NCI-H128 (cell line): ENCODE data around the gene RIC3.

ENCODE experiments used
- DNase-seq: peaks from one replicate; lab custom pipeline; 2025; ENCODE audit not compliant: unreplicated experiment; lab: John Stamatoyannopoulos, UW

The RIC3 gene, protein sequence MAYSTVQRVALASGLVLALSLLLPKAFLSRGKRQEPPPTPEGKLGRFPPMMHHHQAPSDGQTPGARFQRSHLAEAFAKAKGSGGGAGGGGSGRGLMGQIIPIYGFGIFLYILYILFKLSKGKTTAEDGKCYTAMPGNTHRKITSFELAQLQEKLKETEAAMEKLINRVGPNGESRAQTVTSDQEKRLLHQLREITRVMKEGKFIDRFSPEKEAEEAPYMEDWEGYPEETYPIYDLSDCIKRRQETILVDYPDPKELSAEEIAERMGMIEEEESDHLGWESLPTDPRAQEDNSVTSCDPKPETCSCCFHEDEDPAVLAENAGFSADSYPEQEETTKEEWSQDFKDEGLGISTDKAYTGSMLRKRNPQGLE

DNA sequence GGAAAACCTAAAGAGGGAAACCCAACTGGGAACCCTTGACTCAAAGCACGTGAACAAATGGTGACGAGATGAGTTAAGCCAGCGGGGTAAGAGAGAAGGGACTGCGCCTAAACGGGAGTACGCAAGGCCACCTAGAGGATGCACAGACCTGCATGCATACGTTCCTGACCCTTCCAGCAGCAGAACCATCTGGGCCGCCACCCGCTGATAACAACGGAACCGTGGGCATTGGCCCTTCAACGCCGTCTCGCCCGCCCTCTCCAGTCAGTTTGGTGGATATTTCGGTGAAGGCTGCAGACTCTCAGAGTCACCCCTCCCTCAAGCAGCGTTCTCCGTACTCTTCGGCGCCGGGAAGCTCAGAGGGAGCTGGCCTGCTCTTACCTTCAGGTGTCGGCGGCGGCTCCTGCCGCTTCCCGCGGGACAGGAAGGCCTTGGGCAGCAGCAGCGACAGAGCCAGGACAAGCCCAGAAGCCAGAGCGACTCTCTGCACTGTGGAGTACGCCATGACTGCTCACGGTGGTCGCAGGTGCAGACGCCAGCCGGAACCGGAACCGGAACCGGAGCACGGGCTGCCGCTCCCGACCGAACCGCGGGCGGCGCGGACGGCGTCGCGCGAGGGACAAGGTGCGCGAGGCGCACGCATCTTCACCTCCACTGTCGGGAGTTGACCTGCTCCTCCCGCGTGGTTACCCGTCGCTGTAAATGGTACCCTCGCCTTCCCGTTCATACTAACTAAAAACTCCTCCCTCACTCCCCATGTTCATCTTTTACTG, at the start of gene RIC3:
Gene RIC3 (minus strand): TSS at position 541 of the 773 bp plus-strand sequence. CDS start 36 bp downstream, at position 505.
- peak; percentile 61 for DNase-seq

DNA sequence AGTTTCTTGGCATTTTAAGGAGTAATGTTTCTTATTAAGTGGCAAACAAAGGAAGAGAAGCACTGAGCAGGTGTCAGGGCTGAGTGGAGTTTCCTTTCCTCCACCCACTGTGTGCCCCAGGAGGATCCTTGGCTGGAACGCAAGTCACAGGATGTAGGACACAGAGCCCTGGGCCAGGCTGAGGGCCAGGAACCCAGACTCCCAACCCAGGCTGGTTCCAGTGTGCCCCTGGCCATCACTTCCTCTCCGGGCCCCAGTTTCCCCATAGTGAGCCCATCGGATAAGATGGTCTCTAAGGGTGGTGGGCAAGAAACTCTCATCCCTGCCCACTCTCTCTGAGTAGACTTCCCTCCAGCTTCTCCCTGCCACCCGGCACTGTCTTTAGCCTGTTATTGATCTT, 49.6 kb upstream of the RIC3 start:
- DNase-seq = no peak

- DNase-seq = no peak
These were observed 49.1 kb upstream of the RIC3 start for GRCh38 chr11:8217926-8218325.

DNA sequence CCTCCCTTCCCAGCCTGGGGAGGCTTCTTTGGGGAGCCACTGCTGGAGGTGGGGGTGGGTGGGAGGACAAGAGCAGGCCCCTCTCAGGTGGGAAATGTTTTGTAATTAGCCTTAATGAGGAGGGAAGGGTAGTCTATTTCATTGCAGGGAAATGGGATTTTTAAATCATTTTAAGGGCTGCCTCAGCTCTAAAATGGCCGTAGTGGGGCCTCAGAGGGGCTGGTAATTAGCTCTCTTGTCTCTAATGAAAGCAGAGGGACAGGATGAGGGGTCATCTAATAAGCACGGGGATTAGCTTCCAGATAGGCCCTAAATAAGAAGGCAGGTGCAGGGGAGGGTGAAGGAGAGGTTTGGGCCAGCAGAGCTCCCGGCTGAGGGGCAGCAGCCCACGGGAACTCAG, 48.3 kb upstream of the RIC3 start:
- no peak for DNase-seq

DNA sequence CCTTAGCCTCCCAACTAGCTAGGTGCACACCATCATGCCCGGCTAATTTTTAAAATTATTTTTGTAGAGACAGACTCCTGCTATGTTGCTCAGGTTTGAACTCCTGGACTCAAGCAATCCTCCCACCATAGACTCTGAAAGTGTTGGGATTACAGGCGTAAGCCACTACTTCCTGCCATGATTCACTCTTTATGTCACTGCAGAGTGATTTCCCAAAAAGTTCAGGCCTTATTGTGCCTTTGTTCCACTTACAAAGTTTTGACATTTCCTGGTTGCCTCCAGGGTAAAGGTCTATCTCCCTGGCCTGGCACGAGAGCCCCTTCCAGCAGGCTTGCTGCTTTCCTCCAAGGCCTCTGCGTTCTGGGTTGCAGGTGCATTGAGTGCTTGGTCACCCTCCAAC, 44.6 kb upstream of the RIC3 start:
- DNase-seq = no peak

- DNase-seq = no peak
These were observed 40.5 kb upstream of the RIC3 start for GRCh38 chr11:8209208-8209807.

DNA sequence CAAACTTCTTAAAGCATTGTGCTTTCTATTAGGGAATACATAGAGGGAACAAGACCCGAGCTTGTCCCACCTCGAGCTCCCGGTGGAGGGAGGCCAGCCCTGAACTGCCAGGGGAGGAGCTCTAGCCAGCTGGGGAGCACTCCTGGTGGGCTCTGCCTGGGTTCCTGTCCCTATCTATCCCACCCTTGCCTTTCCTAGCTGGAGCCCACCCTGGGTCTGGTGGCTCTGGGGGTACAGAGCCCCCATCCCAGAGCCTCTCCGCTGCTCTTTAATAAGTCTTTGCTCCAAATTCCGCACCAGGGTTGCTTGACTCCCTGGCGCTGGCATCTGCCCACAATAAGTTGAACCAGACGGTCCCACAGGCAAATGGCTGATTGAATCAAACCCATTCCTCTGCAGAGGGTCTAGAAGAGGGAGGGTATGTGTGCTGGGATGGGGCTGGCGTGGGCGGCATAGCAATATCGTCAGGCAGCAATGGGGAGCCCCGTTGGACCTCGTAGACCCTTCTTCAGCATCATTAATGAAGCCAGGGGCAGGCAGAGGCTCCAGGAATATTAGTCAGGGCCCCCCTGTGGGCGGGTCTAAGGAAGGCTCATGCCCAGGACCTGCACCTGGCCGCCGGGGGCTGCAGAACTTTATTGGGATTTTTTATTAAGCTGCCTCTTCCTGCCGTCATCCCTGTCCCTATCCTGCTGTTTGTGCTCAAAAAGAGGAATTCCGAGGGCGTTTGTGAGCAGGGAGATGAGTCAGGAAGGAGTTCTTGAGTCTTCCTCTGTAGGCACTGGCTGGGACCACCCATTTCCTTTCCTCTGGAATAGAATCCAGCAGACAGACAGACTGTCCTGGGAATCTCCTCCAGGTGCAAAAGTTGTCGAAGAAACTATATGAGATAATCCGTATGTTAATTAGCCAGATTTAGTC, 38.5 kb upstream of the RIC3 start:
- no peak for DNase-seq

GRCh38 chr11:8206251-8207079, 37.6 kb upstream of the RIC3 start:
- no peak for DNase-seq

DNA sequence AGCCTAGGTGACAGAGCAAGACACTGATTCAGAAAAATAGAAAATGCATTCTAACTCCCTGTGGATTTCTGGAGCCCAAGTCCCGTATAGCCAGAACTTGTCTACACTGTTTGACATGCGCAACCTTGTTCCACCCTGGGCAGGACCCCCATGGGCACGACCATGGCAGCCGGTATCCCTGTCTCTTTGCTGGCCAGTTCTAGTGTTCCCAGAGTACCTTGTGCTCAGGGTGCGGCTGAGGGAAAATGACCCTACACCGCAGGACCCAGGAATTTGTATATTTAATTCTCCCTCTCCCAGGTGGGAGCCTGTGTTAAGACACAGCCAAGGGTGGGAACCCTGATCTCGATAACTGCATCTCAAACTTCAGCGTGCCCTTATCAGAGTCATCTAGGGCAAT, 36.7 kb upstream of the RIC3 start:
- no peak for DNase-seq

DNA sequence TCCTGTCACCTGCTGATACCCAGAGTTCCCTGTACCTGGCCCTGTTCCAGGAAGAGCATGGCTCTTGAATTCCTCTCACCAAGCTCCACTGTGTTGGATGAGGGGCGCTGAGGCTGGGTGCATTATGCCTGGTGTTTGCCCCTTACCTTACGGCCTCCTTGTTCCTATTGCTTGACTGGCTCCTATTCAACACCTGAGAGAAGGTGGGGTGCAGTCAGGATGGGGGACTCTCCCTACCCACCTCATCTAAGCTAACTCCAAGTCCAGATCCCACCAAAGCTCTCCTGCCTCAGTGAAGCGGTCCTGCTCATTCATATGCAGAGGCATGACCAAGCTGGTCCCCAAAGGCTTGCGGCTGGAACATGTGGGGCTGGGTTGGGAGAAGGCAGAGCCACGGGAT, 35.8 kb upstream of the RIC3 start:
- DNase-seq = no peak

DNA sequence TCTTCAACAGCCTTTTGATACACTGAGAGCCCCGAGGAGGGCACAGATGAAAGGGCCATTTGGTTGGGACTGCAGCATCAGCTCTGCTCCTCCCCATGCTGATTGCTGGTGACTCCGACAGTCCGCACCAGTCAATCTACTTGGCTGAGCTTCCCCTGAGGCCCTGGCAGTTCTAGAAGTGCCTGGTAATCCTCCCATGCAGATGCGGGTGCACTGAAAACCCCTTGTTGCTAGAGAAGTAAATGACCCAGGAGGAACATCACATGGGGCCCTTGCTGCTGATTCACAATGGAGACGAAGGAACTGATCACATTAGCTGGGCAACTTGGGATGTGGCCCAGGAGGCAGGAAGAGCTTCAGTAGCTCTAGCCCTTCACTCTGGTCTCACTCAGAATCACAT, 35.2 kb upstream of the RIC3 start:
- no peak for DNase-seq

DNA sequence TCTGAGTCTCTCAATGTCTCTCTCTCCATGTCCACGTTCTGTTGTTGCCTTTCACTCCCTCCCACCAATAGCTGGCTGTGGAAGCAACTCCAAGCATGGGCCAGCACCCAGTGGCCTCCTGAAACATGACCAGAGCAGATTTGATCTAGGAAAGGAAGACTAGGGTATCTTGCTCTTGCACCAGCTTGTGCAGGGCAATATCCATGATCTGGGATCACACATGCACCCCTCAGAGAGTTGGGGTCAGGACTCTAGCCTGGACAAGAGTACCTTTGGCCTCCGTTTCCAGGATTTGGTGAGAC, 34.5 kb upstream of the RIC3 start:
- no peak for DNase-seq

GRCh38 chr11:8202516-8203413, 33.9 kb upstream of the RIC3 start:
- no peak for DNase-seq

- DNase-seq = no peak
These were observed 33.0 kb upstream of the RIC3 start for GRCh38 chr11:8201644-8202365.

DNA sequence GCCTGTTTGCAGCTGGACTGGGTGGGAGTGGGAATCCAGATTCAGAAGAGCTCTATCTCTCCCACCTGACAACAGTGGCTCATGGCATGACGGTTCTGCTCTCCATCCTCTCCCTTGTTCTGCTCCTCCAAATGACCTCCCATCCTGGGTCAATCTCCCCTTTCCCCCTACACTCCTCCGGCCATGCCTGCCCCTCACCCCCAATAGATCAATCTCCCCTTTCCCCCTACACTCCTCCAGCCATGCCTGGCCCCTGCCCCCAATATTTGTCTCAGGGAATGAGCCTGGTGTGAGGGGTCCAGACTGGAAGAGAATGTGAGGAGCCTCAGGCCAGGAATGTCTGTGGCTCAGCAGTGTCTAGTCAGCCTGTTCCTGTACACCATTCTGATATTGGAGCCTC, 30.9 kb upstream of the RIC3 start:
- DNase-seq = no peak

GRCh38 chr11:8196749-8197148, 27.9 kb upstream of the RIC3 start:
- DNase-seq = no peak

GRCh38 chr11:8194956-8195355, 26.1 kb upstream of the RIC3 start:
- DNase-seq = no peak

- no peak for DNase-seq
These were observed 24.0 kb upstream of the RIC3 start for GRCh38 chr11:8192896-8193209.
